CD4-positive, alpha-beta T cell treated with Interleukin-6 for 4 hours (primary cell): ENCODE measurements around the gene SGCA.
A peak's percentile ranks its signal among the peaks of the same experiment; 100 is the strongest.

ENCODE experiments used
- DNase-seq: peaks from one replicate; pipeline ENCODE4 v3.0.0-alpha.2; 2020; ENCODE audit warnings: mixed read lengths

The SGCA gene

DNA sequence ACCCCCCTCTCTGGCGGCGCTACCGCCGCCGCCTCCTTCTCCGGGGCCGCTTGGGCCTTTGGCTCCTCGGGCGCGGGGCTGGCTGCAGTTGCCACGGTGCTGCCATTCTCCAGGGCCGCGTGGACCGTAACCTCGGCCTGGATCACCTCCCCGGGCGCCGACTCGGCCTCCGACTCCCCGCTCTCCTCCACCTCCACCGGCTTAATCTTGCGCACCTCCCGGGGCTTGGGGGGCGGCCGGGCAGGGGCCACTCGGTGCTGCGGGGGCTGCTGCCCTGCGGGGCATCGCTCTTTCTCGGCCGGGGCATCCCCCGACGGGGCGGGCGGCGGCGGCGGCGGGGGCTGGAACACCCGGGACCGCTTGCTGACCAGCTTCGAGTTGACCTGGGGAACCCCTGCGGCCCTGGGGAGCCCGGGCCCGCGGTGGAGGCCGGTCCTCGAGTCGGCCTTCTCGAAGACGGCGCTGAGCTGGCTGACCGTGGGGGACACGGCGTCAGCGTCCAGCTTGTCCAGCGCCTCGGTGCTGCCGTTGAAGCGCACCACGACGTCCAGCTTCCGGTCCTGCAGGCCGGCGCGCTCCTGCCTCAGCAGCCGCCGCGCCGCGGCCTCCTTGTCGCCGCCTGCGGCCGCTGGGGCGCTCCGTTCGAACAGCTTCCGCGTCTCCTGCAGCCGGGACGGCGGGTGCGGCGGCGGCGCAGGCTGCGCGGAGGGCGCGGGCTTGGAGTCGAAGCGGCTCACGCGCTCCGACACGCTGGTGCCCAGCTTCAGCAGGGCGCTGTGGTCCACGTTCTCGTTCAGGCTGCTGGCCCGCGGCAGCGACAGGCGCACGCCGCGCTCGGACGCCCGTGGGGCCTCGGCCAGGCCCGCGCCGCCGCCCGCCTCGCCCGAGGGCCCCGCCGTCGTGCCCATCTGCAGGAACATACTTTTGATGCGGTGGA lies 16.1 kb upstream of the SGCA start:
- peak; percentile 71 for DNase-seq

GRCh38 chr17:50150354-50151040 lies 15.3 kb upstream of the SGCA start, which contains the start of gene PPP1R9B:
TSS of gene PPP1R9B (minus strand) at chr17:50150677. CDS start at chr17:50150513, 164 bp downstream.
- no peak for DNase-seq

GRCh38 chr17:50151041-50151936 lies 14.5 kb upstream of the SGCA start:
- DNase-seq: peak; percentile 88

DNA sequence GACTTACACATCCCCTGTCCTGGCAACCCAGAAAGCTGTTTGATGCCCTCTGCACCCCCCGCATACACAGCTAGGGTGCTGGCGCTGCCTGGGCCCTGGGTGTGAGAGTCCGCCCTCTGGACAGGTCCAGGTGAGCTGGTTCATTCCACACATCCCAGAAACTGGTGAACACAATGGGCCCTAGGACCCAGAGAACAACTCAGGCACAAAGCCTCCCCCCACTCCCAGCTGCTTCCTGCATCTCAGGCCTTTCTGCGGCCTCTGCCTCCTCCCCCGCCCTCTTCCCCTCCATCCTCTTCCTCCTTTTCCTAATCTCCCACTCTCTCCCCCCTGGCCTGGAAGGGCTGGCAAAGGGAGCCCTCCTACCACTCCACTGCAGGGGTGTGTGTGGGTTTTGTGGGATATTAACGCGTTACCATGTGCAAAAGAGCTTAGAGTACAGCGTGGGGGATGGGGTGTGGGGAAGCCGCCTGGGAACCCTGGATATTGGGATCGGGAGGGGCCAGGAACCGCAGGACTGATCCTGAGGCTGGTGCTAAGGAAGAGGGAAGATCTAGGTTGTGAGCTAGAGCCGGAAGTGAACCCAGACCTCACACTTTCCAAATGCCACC lies 13.8 kb upstream of the SGCA start:
- DNase-seq: peak; percentile 64

GRCh38 chr17:50152736-50153135 lies 13.1 kb upstream of the SGCA start:
- no peak for DNase-seq

DNA sequence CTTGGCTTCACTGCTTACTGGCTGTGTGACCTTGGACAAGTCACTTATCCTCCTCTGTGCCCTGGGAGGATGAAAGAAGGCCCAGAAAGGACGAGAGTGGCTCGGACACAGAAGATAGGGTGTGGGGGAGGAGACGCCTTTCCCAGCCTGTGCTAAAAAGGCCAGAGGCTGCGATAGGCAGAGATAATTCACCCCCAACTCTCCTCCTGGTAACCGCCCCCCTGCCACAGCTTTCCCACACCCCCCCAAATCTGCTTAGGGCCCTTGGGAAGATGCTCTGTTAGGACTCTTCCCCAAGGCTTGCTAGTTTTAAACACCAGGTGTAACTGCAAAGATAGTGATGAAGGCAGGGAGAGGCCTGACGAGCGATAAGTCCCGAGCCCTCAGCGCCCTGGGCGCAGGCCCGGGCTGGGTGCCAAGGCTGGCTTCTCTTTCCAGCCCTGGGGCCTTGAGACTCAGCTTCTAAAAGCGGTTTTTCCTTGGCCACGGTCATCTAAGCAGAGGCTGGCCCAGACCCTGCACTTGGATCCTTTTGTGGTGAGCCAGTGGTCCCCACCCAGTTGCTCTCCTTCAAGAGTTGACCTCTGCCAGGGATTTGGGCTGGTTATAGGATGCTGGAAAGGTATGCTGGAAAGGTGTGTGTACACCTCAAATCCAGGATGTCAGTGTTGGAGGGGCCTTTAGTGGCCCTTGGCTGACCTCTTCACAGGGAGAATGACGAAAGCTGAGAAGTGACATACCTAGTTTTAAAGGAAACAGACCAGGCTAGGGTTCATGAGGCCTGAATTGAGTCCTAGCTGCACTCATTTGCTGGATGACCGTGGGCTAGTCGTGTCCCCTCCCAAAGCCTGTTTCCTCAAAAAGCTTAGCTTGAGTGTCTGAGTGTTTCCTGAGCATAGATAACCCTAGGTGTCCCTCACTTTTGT lies 11.9 kb upstream of the SGCA start:
- DNase-seq: no peak

- DNase-seq: no peak
Measured at GRCh38 chr17:50154604-50155003, 11.2 kb upstream of the SGCA start.

DNA sequence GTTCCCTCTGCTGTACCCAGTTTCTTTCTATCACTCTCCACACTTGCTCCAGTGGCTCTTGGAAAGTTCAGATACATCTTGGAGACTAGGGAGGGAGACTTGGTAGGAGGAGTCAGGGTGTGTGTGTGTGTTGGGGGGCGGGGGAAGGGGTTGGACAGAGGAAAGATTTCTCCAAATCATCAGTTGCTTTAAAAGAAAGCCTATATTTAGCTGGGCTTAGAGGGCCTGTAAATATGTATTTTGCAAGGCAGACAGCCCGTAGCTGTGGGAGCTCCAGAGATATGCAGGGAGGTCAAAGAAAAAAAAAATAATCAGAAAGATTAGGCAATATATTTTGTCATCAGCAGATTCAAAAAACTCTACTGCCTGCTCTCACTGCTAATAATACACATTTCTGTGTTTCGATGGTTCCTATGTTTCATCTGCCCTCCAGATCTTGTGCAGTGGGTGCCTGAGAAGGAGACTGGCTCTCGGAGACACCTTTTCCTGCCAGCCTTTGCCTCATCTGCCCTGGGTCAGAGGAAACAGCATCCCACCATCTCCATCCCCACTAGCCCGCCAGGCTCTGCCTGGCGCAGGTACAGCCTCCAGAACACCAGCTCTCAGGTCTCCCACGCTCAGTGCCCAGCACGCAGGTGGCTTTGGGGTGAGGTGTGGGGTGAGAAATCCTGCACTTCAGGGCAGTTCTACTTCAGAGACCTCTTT lies 10.5 kb upstream of the SGCA start:
- DNase-seq: no peak

GRCh38 chr17:50157891-50158290 lies 7.9 kb upstream of the SGCA start:
- DNase-seq: peak; percentile 41

DNA sequence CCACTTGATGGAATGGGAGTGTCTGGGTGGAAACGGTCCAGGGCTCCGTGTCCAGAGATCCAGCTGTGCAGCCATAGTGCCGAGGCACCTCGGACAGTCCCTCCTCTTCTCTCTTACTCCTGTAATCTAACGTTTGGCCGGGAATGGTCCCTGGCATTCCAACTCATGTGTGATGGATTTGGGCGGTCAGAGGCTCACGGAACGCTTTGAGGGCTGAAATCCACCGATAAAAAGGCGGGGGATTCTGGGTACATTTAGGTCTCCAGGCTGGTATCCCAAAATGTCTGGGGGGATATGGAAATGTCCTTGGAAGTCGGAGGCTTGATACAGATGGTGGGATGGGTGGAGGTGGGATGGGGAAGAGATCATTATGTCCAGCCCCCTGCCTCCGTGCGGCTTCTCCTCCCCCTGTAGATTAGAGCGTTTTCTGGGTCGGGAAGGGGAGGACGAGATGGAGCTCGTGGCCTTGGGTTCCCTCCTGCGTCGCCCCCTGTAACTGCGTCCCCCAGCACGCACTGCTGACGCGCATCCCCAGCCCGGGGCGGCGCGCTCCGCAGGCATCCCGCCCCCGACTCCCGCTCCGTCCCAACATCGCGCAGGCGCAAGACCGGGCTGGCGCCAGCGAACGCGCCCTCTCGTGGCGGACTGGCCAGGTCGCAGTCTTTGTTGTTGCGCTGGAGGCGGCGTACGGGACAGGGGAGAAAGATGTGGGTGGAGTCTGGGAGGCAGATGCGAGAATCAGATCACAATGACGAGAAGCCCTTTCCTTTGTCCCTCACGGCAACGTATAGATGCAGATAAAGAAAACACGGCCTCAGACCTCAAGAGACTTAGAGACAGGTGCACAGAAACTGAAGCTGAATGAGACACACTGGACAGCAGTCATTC lies 4.5 kb upstream of the SGCA start:
- DNase-seq: peak; percentile 95

DNA sequence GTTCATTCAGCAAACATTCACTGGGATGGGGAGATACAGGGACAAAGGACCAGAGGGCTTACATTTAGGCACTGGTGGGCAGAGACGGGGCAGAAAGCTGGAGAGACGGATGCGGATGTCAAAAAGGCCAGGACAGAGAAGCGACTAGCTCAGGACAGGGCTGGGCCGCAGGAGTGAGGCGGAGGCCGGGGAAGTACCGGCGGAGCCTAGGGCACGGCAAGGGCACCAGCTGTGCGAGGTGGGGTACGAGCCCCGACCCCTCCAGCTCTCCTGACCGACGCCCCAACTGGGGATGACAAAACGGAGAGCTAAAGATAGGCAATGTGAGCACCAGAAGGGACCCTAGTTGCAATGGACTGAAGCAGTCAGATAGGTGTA lies 3.9 kb upstream of the SGCA start:
- no peak for DNase-seq

DNA sequence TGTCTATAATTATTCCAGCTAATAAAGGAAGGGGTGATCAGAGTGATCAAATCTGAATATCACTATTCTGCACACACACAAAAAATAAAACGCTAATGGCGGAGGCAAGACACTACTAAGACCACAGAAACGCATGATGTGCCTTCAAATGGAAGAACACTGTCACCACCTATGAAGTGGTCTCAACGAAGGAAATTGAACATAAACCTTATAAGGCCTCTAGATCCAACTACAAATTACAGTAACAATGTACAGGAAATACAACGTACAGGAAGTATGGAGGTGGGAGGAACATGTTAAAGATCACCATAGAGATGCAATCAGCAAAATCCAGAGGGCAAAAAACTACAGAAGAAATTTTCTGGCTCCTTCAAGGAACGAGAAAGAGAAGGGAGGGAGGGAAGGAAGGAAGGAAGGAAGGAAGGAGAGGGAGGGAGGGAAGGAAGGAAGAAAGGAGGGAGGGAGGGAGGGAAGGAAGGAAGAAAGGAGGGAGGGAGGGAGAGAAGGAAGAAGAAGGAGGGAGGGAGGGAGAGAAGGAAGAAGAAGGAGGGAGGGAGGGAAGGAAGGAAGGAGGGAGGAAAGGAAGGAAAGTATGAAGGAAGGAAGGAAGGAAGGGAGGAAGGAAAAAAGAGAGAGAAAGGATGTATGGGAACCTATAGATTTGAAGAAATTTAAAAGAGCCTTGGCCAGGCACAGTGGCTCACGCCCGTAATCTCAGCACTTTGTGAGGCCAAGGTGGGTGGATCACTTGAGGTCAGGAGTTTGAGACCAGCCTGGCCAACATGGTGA lies 3.1 kb upstream of the SGCA start:
- no peak for DNase-seq

- no peak for DNase-seq
Measured at GRCh38 chr17:50163843-50164696, 1.7 kb upstream of the SGCA start.

GRCh38 chr17:50164697-50164988 lies 1.2 kb upstream of the SGCA start:
- DNase-seq: no peak

DNA sequence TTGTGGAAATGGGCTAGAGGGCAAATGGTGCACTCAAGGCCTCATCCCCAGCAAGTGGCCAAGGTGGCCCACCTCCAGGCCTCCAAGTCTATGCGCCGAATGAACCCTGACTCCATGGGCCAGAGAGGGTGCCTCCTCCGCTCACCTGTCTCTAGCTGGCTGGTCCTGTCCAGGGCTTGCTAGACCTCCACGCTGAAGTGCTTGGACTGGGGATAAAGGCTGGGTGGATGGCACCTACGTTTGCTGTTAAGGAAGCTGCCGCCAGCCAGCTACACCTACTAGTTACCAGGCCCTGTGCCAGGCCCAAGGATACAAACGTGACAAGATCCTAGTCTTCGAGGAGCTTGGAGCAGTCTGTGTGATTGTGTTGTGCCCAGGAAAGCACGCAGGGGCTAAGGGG lies 739 bp upstream of the SGCA start:
- no peak for DNase-seq

DNA sequence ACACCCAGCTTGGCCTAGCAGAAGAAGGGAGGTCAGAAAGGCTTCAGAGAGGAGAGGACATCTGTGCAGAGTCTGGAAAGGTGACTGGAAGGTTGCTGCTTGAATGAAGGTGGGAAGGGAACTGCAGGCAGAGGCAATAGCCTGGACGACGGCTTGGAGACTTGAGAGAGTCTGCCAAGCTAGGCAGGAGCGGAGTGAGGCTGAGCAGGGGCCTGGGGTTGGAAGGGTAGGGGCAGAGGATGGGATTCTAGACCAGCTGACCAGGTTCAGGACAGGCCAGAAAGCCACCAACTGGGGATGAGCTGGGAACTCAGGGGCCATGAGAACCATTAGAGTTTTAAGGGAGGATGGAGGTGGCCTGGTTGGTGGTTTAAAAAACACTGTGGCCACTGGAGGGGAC lies 339 bp upstream of the SGCA start:
- DNase-seq: no peak

GRCh38 chr17:50166518-50167181 lies 845 bp downstream of the SGCA start:
- no peak for DNase-seq

DNA sequence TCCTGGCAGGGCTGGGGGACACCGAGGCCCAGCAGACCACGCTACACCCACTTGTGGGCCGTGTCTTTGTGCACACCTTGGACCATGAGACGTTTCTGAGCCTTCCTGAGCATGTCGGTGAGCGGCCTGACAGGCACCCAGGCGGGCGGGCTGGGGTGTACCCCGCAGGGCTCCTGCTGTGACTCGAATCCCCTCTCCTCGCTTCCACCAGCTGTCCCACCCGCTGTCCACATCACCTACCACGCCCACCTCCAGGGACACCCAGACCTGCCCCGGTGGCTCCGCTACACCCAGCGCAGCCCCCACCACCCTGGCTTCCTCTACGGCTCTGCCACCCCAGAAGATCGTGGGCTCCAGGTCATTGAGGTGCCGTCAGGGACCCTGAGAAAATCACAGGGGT lies 1.6 kb downstream of the SGCA start:
- DNase-seq: no peak
